Neuronal stem cell (in vitro differentiated cells): ENCODE results near the gene PPP2CA.

Experiments used
- DNase-seq: peaks from one replicate; pipeline ENCODE4 v3.0.0-alpha.2; 2013; ENCODE audit warnings: low spot score
- H2AFZ ChIP-seq: one replicate; pipeline ENCODE4 v1.6.1; 2013; ENCODE audit warnings: mild to moderate bottlenecking, low read length, inconsistent platforms
- H2AK5ac ChIP-seq: 2 replicates; pipeline ENCODE4 v1.6.1; 2013; ENCODE audit warnings: low read depth, mild to moderate bottlenecking, inconsistent platforms, low read length, moderate library complexity, mixed read lengths
- H2BK120ac ChIP-seq: 2 replicates; pipeline ENCODE4 v1.6.1; 2013; ENCODE audit warnings: low read depth, mild to moderate bottlenecking, inconsistent platforms, low read length, moderate library complexity, mixed read lengths
- H2BK12ac ChIP-seq: one replicate; pipeline ENCODE4 v1.6.1; 2013; ENCODE audit warnings: low read length, inconsistent platforms
- H2BK15ac ChIP-seq: 2 replicates; pipeline ENCODE4 v1.6.1; 2013; ENCODE audit warnings: mild to moderate bottlenecking, low read length, inconsistent platforms, mixed read lengths
- H2BK5ac ChIP-seq: one replicate; pipeline ENCODE4 v1.6.1; 2013; ENCODE audit warnings: inconsistent platforms, mild to moderate bottlenecking, low read length, moderate library complexity
- H3K14ac ChIP-seq: one replicate; pipeline ENCODE4 v1.6.1; 2013; ENCODE audit warnings: low read length, inconsistent platforms
- H3K18ac ChIP-seq: 2 replicates; pipeline ENCODE4 v1.6.1; 2013; ENCODE audit warnings: low read length, inconsistent platforms
- H3K23ac ChIP-seq: 2 replicates; pipeline ENCODE4 v1.6.1; 2013; ENCODE audit warnings: low read depth, mild to moderate bottlenecking, mixed read lengths, low read length, inconsistent platforms; ENCODE audit not compliant: poor library complexity
- H3K27ac ChIP-seq: replicated peaks from 3 replicates; pipeline ENCODE4 v1.5.1; 2013; ENCODE audit warnings: low read length, inconsistent platforms
- H3K27me3 ChIP-seq, 3 experiments: 2 replicates each; pipeline ENCODE4 v1.6.1; 2013; ENCODE audit warnings: low read length in 3 of 3, mild to moderate bottlenecking in 2 of 3, inconsistent platforms in 1 of 3, low read depth in 1 of 3, mixed read lengths in 1 of 3, moderate library complexity in 1 of 3; ENCODE audit not compliant: control insufficient read depth in 3 of 3, insufficient read depth in 3 of 3
- H3K36me3 ChIP-seq, 2 donors: replicated peaks in 1 of 2; 2 replicates each; pipeline ENCODE4 v1.6.1; 2013; ENCODE audit warnings: low read length in 2 of 2; ENCODE audit not compliant: control insufficient read depth in 2 of 2, insufficient read depth in 2 of 2
- H3K4ac ChIP-seq: 2 replicates; pipeline ENCODE4 v1.6.1; 2013; ENCODE audit warnings: inconsistent platforms, mild to moderate bottlenecking, low read length, moderate library complexity
- H3K4me1 ChIP-seq, 2 donors: 1 replicate in 1 of 2; 2 replicates in 1 of 2; pipeline ENCODE4 v1.6.1; 2013; ENCODE audit warnings: low read length in 2 of 2, low read depth in 1 of 2; ENCODE audit not compliant: control insufficient read depth in 2 of 2, insufficient read depth in 1 of 2
- H3K4me2 ChIP-seq: one replicate; pipeline ENCODE4 v1.6.1; 2013; ENCODE audit warnings: mild to moderate bottlenecking, low read length, inconsistent platforms; ENCODE audit not compliant: insufficient read depth, poor library complexity, severe bottlenecking
- H3K4me3 ChIP-seq, 2 donors: 2 replicates each; pipeline ENCODE4 v1.5.1; 2013; ENCODE audit warnings: low read length in 2 of 2, mild to moderate bottlenecking in 2 of 2, inconsistent platforms in 1 of 2, moderate library complexity in 1 of 2
- H3K79me1 ChIP-seq: one replicate; pipeline ENCODE4 v1.6.1; 2013; ENCODE audit warnings: low read depth, mild to moderate bottlenecking, inconsistent platforms, low read length, moderate library complexity
- H3K9ac ChIP-seq: one replicate; pipeline ENCODE4 v1.6.1; 2013; ENCODE audit warnings: mild to moderate bottlenecking, low read depth, low read length, inconsistent platforms; ENCODE audit not compliant: poor library complexity
- H3K9me3 ChIP-seq, 2 donors: replicated peaks in 1 of 2; 2 replicates each; pipeline versions ENCODE3 to v1.6.1; 2013; ENCODE audit warnings: low read length in 2 of 2, mild to moderate bottlenecking in 2 of 2, inconsistent platforms in 1 of 2, low read depth in 1 of 2, mixed read lengths in 1 of 2, moderate library complexity in 1 of 2; ENCODE audit not compliant: control insufficient read depth in 2 of 2, insufficient read depth in 1 of 2
- H4K8ac ChIP-seq: one replicate; pipeline ENCODE4 v1.6.1; 2013; ENCODE audit warnings: low read depth, mild to moderate bottlenecking, inconsistent platforms, low read length, moderate library complexity
- H4K91ac ChIP-seq: one replicate; pipeline ENCODE4 v1.6.1; 2013; ENCODE audit warnings: low read length, low read depth, mild to moderate bottlenecking, inconsistent platforms; ENCODE audit not compliant: poor library complexity
- WGBS, 2 donors: extraction: QIAGEN DNeasy Blood & Tissue Kit; methylation state at CpG; one replicate each; pipeline ENCODE4 v1.1.7; 2013; ENCODE audit warnings: missing lambda C conversion rate in 2 of 2, mixed read lengths in 1 of 2; ENCODE audit not compliant: insufficient read length in 2 of 2, insufficient replicate concordance in 1 of 2; ENCODE audit errors: extremely low coverage in 2 of 2; 5-methylcytosine and 5-hydroxymethylcytosine counted together

The PPP2CA gene

DNA sequence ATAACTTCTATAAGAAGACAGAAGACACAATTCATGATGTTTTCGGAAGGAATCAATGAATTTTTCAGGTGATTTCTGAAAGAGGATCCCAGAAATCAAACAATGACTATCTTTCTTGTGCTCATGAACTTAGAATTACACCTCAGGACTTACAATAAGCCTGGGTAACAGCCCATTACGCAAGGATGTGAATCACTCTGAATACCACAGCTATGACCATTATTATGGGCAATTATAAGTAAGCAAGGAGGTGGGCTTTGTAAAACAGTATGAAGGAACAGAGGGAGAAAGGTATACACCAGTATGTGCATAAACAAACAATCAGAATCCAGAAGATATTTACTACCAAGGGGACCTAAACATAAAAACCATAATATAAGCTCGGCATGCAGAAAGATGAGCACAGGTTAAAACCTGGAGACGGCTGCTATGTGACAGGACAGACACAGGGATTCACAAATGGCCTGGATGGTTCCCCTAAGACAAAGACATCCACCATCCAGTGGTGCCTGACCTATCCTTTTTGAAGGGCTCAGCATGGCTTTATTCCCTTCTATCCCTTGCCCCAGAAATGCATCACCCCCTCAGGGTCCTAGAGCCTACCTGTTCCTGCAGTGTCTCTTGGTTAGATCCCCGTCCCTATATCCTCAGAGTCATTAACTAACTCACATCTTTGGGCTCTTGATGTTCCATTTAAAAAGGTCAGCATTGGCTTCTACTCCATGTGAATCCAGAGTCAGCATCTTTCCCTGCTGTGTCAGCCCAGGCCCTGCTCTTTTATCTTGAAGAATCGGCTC lies 21.8 kb upstream of the PPP2CA start:
- WGBS, 2 donors = no CpG with 5 or more reads among the region's 6 CpGs
- no peak overlapping the region for H4K8ac ChIP-seq

DNA sequence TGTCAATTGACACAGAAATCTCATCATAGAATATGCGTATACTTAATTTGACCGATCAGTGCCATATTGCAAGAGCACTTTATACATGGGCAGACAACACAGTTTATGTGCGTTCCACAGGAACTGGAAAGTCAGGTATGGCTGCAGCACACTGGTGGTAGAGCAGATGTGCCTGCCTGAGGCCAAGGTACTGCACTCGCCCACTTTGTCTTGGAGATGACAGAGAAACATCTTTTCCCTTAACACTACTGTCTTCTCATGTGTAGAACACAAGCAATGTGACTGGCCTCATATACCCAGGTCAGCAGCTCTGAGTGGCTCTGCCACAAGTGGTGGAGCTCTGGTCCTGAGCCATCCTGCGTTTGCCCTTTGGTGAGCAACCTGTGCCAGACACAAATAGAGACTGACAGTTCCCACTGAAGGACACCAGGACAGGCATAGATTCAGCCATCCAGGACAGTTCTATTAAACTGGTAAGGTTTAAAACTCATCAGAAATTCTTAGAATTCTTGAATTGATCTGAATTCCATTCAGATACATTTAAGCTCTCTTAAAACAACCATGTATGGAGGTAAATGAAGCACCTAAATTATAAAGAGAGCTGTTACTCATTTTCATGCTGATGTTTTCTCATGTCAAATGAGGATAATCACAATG lies 21.0 kb upstream of the PPP2CA start:
- Histone ChIP-seq H2AFZ (peak overlapping the region; percentile 50), H4K91ac (no peak overlapping the region), H3K36me3 (no peaks in the 10 kb centered on the region), H3K4me1 (peaks cover 0 to 4% of the 10 kb centered on the region in 2 donors), H2BK12ac (no peak overlapping the region), H3K4me2 (no peak overlapping the region), H3K18ac (no peak overlapping the region), H3K4ac (no peak overlapping the region), H3K4me3 (no peak overlapping the region), H3K79me1 (no peaks in the 10 kb centered on the region), H2BK15ac (no peak overlapping the region), H3K27ac (no peak overlapping the region), H3K9ac (no peak overlapping the region), H2AK5ac (no peak overlapping the region), H3K9me3 (no peaks in the 10 kb centered on the region), H3K27me3 (peaks cover 0 to 5% (median 0%) of the 10 kb centered on the region in 3 experiments), H3K23ac (no peak overlapping the region), H3K14ac (no peak overlapping the region), H2BK5ac (no peak overlapping the region), H2BK120ac (no peak overlapping the region), H4K8ac (no peak overlapping the region)
- DNase-seq = no peak
- WGBS, 2 donors = no CpG with 5 or more reads among the region's 5 CpGs

More for the DNA sequence above, 21.8 kb upstream of the PPP2CA start:
- no peaks in the 10 kb centered on the region for H3K36me3 ChIP-seq
- H3K4ac ChIP-seq = no peak overlapping the region
- H3K27me3 ChIP-seq = peaks cover 0 to 5% (median 0%) of the 10 kb centered on the region in 3 experiments
- H3K27ac ChIP-seq = no peak overlapping the region
- no peak overlapping the region for H3K14ac ChIP-seq
- no peak overlapping the region for H3K4me2 ChIP-seq
- no peaks in the 10 kb centered on the region for H3K79me1 ChIP-seq
- no peak overlapping the region for H2AK5ac ChIP-seq
- H3K18ac ChIP-seq = no peak overlapping the region
- no peak overlapping the region for H2BK5ac ChIP-seq
- H4K91ac ChIP-seq = no peak overlapping the region
- peak overlapping the region; percentile 50 for H2AFZ ChIP-seq
- H3K9ac ChIP-seq = no peak overlapping the region
- H2BK12ac ChIP-seq = no peak overlapping the region
- H3K4me3 ChIP-seq = no peak overlapping the region
- no peaks in the 10 kb centered on the region for H3K9me3 ChIP-seq
- H3K4me1 ChIP-seq = peaks cover 0 to 4% of the 10 kb centered on the region in 2 donors
- H3K23ac ChIP-seq = no peak overlapping the region
- no peak overlapping the region for H2BK15ac ChIP-seq
- DNase-seq = no peak
- H2BK120ac ChIP-seq = no peak overlapping the region

DNA sequence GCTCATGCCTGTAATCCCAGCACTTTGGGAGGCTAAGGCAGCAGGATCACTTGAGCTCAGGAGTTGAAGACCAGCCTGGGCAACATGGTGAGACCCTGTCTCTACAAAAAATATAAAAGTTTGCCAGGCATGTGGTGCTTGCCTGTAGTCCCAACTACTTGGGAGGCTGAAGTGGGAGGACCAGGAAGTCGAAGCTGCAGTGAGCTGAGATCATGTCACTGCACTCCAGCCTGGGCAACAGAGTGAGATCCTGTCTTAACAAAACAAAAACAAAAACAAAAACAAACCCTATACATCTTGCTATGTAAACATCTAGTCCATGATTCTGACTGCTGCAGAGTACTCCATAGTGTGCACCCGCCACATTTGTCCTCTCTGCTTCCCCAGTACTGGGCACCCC lies 19.8 kb upstream of the PPP2CA start:
- no peak overlapping the region for H2AFZ ChIP-seq
- H3K9ac ChIP-seq = no peak overlapping the region
- peaks cover 0 to 5% (median 0%) of the 10 kb centered on the region in 3 experiments for H3K27me3 ChIP-seq
- H3K4me3 ChIP-seq = no peak overlapping the region
- H3K36me3 ChIP-seq = no peaks in the 10 kb centered on the region
- H3K23ac ChIP-seq = no peak overlapping the region
- no peak overlapping the region for H2BK15ac ChIP-seq
- no peak overlapping the region for H2BK12ac ChIP-seq
- H4K8ac ChIP-seq = no peak overlapping the region
- no peak overlapping the region for H2BK120ac ChIP-seq
- H3K14ac ChIP-seq = no peak overlapping the region
- H2AK5ac ChIP-seq = no peak overlapping the region
- no peaks in the 10 kb centered on the region for H3K9me3 ChIP-seq
- H2BK5ac ChIP-seq = no peak overlapping the region
- H3K4me2 ChIP-seq = no peak overlapping the region
- H3K79me1 ChIP-seq = no peaks in the 10 kb centered on the region
- H4K91ac ChIP-seq = no peak overlapping the region
- H3K18ac ChIP-seq = no peak overlapping the region
- H3K4me1 ChIP-seq = peaks cover 0 to 4% of the 10 kb centered on the region in 2 donors
- H3K4ac ChIP-seq = no peak overlapping the region
- WGBS, 2 donors = no CpG with 5 or more reads among the region's 2 CpGs
- H3K27ac ChIP-seq = no peak overlapping the region
- DNase-seq = no peak

DNA sequence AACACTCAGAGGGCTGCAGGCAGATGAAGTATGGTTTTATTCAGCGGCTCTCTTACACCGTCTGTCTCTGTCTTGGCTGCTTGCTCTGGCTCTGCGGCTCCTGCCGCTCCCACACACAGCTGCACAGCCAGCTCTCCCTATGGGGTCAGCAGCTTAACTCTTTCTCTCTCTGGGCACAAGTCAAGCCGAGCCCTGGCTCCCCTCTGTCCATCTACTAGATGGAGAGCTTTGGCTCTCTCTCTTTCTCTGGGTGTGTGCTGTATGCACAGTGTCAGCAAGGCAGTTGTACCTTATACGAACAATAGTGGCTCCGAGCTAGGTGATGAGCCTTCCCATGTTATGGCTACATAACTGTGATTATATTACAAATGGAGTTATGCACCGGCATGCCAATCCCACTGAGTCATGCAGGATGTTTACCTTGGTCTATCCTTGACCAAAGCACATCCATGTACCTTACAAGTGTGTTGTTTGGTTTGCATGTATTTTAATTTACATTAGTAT lies 19.3 kb upstream of the PPP2CA start:
- Histone ChIP-seq H2BK12ac (no peak overlapping the region), H3K14ac (no peak overlapping the region), H3K23ac (no peak overlapping the region), H3K79me1 (no peaks in the 10 kb centered on the region), H2BK15ac (no peak overlapping the region), H3K27me3 (peaks cover 0 to 5% (median 0%) of the 10 kb centered on the region in 3 experiments), H4K8ac (no peak overlapping the region), H2BK120ac (no peak overlapping the region), H2AFZ (peak overlapping the region; percentile 65), H3K4me3 (no peak overlapping the region), H3K9ac (no peak overlapping the region), H3K4me2 (no peak overlapping the region), H3K4me1 (peaks cover 2 to 4% of the 10 kb centered on the region in 2 donors), H4K91ac (no peak overlapping the region), H3K9me3 (no peaks in the 10 kb centered on the region), H3K27ac (no peak overlapping the region), H3K18ac (no peak overlapping the region), H2AK5ac (no peak overlapping the region), H3K36me3 (no peaks in the 10 kb centered on the region), H3K4ac (no peak overlapping the region), H2BK5ac (no peak overlapping the region)
- DNase-seq = no peak
- no CpG with 5 or more reads among the region's 8 CpGs for WGBS, 2 donors
